Measurements from ENCODE around the gene JCAD. TPM values are rescaled to one million over a fixed set of nuclear protein-coding genes. Genes with fewer than 3 reads are reported as not detected.

Gene JCAD
- total and polyA plus RNA-seq, 2 of the 8 experiments (the other 6 are each of a cell fraction or from before 2014, with no cell fraction given) = 0.56 to 5.2 TPM

GRCh38 chr10:30028006-30028737 lies 31.2 kb downstream of the JCAD start (continued):
- no peak for TF ChIP-seq BRCA1 (IDR thresholded peaks at IDR 0.05; ENCODE audit: low read depth, low read length)
- TF ChIP-seq SIN3A (conservative IDR thresholded peaks at IDR 0.05 in 1 of 2, IDR thresholded peaks at IDR 0.05 in 1 of 2; ENCODE audit: low read depth in 1 of 2, low read length in 2 of 2) = no peak
- TF ChIP-seq, protein P1, sequence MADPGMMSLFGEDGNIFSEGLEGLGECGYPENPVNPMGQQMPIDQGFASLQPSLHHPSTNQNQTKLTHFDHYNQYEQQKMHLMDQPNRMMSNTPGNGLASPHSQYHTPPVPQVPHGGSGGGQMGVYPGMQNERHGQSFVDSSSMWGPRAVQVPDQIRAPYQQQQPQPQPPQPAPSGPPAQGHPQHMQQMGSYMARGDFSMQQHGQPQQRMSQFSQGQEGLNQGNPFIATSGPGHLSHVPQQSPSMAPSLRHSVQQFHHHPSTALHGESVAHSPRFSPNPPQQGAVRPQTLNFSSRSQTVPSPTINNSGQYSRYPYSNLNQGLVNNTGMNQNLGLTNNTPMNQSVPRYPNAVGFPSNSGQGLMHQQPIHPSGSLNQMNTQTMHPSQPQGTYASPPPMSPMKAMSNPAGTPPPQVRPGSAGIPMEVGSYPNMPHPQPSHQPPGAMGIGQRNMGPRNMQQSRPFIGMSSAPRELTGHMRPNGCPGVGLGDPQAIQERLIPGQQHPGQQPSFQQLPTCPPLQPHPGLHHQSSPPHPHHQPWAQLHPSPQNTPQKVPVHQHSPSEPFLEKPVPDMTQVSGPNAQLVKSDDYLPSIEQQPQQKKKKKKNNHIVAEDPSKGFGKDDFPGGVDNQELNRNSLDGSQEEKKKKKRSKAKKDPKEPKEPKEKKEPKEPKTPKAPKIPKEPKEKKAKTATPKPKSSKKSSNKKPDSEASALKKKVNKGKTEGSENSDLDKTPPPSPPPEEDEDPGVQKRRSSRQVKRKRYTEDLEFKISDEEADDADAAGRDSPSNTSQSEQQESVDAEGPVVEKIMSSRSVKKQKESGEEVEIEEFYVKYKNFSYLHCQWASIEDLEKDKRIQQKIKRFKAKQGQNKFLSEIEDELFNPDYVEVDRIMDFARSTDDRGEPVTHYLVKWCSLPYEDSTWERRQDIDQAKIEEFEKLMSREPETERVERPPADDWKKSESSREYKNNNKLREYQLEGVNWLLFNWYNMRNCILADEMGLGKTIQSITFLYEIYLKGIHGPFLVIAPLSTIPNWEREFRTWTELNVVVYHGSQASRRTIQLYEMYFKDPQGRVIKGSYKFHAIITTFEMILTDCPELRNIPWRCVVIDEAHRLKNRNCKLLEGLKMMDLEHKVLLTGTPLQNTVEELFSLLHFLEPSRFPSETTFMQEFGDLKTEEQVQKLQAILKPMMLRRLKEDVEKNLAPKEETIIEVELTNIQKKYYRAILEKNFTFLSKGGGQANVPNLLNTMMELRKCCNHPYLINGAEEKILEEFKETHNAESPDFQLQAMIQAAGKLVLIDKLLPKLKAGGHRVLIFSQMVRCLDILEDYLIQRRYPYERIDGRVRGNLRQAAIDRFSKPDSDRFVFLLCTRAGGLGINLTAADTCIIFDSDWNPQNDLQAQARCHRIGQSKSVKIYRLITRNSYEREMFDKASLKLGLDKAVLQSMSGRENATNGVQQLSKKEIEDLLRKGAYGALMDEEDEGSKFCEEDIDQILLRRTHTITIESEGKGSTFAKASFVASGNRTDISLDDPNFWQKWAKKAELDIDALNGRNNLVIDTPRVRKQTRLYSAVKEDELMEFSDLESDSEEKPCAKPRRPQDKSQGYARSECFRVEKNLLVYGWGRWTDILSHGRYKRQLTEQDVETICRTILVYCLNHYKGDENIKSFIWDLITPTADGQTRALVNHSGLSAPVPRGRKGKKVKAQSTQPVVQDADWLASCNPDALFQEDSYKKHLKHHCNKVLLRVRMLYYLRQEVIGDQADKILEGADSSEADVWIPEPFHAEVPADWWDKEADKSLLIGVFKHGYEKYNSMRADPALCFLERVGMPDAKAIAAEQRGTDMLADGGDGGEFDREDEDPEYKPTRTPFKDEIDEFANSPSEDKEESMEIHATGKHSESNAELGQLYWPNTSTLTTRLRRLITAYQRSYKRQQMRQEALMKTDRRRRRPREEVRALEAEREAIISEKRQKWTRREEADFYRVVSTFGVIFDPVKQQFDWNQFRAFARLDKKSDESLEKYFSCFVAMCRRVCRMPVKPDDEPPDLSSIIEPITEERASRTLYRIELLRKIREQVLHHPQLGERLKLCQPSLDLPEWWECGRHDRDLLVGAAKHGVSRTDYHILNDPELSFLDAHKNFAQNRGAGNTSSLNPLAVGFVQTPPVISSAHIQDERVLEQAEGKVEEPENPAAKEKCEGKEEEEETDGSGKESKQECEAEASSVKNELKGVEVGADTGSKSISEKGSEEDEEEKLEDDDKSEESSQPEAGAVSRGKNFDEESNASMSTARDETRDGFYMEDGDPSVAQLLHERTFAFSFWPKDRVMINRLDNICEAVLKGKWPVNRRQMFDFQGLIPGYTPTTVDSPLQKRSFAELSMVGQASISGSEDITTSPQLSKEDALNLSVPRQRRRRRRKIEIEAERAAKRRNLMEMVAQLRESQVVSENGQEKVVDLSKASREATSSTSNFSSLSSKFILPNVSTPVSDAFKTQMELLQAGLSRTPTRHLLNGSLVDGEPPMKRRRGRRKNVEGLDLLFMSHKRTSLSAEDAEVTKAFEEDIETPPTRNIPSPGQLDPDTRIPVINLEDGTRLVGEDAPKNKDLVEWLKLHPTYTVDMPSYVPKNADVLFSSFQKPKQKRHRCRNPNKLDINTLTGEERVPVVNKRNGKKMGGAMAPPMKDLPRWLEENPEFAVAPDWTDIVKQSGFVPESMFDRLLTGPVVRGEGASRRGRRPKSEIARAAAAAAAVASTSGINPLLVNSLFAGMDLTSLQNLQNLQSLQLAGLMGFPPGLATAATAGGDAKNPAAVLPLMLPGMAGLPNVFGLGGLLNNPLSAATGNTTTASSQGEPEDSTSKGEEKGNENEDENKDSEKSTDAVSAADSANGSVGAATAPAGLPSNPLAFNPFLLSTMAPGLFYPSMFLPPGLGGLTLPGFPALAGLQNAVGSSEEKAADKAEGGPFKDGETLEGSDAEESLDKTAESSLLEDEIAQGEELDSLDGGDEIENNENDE (IDR thresholded peaks at IDR 0.05; ENCODE audit: insufficient replicate concordance, low read length) = no peak
- no peak for TF ChIP-seq CBX8 (IDR thresholded peaks at IDR 0.05; ENCODE audit: borderline replicate concordance, low read depth, low read length)
- no peak for TF ChIP-seq EZH2 (IDR thresholded peaks at IDR 0.05; ENCODE audit: low read depth, low read length, severe bottlenecking)
- TF ChIP-seq POLR2AphosphoS5 (IDR thresholded peaks at IDR 0.05; ENCODE audit: low read depth, low read length) = no peak
